Measurements from ENCODE around the gene GRM2. TPM values are rescaled to one million over a fixed set of nuclear protein-coding genes. Genes with fewer than 3 reads are reported as not detected.
A peak's percentile ranks its signal among the peaks of the same experiment; 100 is the strongest.

Gene GRM2
- total and polyA plus RNA-seq, 7 donors: under 0.01 to 1.3 (median 0.13) TPM; not detected in 3

DNA sequence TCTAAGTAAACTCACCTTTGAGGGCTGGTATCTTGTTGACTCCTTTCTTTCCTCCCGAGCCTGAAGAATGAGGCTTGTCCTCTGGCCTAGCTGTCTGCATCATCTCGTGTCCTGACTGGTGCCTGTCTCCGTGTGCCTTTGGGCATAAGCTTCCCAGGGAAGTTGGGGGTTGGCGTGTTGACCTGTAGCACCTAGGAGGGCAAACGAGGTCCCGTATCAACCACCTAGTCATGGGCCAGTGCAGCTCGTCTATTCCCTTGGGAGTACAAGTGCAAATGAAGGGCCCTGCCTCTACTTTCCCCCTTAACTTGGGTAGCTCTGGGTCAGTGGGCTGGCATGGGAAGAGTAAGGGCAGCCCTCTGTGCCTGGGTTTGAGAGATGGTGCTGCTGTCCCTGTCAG, 27.1 kb upstream of the GRM2 start:
- Histone ChIP-seq H3K9me3 (no peaks in the 10 kb centered on the region), H3K27ac (no peak overlapping the region), H3K27me3 (no peaks in the 10 kb centered on the region), H3K4me1 (peaks cover 0 to 28% (median 19%) of the 10 kb centered on the region in 4 donors), H3K36me3 (peaks cover 4 to 45% (median 11%) of the 10 kb centered on the region in 4 donors), H3K4me3 (no peak overlapping the region)
- no peak for DNase-seq
- no peak for TF ChIP-seq POLR2A (IDR thresholded peaks at IDR 0.05)
- TF ChIP-seq EP300 (IDR thresholded peaks at IDR 0.05): no peak
- TF ChIP-seq POLR2AphosphoS5 (IDR thresholded peaks at IDR 0.05): no peak
- TF ChIP-seq, protein P1, sequence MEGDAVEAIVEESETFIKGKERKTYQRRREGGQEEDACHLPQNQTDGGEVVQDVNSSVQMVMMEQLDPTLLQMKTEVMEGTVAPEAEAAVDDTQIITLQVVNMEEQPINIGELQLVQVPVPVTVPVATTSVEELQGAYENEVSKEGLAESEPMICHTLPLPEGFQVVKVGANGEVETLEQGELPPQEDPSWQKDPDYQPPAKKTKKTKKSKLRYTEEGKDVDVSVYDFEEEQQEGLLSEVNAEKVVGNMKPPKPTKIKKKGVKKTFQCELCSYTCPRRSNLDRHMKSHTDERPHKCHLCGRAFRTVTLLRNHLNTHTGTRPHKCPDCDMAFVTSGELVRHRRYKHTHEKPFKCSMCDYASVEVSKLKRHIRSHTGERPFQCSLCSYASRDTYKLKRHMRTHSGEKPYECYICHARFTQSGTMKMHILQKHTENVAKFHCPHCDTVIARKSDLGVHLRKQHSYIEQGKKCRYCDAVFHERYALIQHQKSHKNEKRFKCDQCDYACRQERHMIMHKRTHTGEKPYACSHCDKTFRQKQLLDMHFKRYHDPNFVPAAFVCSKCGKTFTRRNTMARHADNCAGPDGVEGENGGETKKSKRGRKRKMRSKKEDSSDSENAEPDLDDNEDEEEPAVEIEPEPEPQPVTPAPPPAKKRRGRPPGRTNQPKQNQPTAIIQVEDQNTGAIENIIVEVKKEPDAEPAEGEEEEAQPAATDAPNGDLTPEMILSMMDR (IDR thresholded peaks at IDR 0.05): no peak
- intact Hi-C loops (cut with DNase I): no loop called here
- 87 to 88% methylated on average over 7 of the region's 7 CpGs for WGBS, 2 donors

DNA sequence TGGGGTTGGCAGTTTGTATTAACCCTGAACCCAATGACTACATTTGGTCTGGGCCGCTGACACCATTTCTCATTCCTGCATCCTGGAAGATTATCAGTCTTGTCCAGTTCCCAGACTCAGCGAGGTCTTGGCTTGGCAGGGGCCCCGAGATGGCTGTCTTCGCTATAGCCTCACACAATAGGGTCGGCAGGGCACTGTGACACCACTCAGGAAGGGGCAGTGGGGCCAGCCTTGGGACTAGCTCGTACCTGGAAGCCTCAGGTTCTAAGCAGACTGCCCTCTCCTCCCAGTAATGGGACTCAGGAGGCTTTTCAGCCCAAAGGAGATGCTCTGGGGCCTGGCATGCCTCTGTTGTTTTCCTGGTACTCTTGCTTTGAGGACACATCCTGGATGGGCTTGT, 26.7 kb upstream of the GRM2 start:
- peaks cover 0 to 24% (median 16%) of the 10 kb centered on the region in 4 donors for H3K4me1 ChIP-seq
- H3K9me3 ChIP-seq: no peaks in the 10 kb centered on the region
- TF ChIP-seq, protein P1 (IDR thresholded peaks at IDR 0.05): no peak
- TF ChIP-seq POLR2AphosphoS5 (IDR thresholded peaks at IDR 0.05) (no peak), EP300 (IDR thresholded peaks at IDR 0.05) (no peak), POLR2A (IDR thresholded peaks at IDR 0.05) (no peak)
- 85 to 91% methylated on average over 6 of the region's 6 CpGs for WGBS, 2 donors
- no peaks in the 10 kb centered on the region for H3K27me3 ChIP-seq
- intact Hi-C loops (cut with DNase I): no loop called here
- no peak for DNase-seq
- no peak overlapping the region for H3K27ac ChIP-seq
- H3K4me3 ChIP-seq: no peak overlapping the region
- peaks cover 7 to 45% (median 13%) of the 10 kb centered on the region in 4 donors for H3K36me3 ChIP-seq

DNA sequence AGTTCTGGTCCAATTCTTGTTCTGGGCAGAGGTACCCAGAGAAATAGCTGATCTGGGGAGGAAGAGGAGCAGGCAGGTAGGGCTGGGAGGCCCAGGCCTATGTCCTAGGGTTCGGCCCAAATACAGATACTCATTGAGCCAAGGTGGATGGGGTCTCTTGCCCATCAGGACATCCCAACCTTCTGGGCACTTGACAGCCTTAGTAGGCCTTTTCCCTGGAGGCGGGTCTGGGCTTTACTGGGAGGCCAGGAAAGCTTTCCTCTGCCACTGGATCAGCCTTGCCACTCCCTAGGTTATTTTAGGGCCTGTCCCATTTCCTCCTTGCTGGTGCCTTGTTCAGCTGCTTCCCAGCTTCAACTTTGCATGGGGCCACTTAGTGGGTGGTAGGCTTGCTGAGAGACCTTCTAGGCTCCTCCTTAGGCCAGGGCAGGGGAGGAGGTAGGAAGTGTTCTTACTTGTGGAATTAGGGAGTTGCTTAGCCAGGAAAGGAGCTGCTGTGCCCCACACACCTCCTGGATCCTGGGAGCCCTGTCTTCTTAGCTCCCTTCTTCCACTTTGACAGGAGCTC, 26.1 kb upstream of the GRM2 start:
- TF ChIP-seq EP300 (IDR thresholded peaks at IDR 0.05) (no peak), POLR2A (IDR thresholded peaks at IDR 0.05) (no peak), POLR2AphosphoS5 (IDR thresholded peaks at IDR 0.05) (no peak)
- TF ChIP-seq, protein P1 (IDR thresholded peaks at IDR 0.05): no peak
- Histone ChIP-seq H3K27me3 (no peaks in the 10 kb centered on the region), H3K9me3 (no peaks in the 10 kb centered on the region), H3K36me3 (peaks cover 7 to 45% (median 15%) of the 10 kb centered on the region in 4 donors), H3K4me3 (no peak overlapping the region), H3K4me1 (peaks cover 0 to 22% (median 14%) of the 10 kb centered on the region in 4 donors), H3K27ac (no peak overlapping the region)
- 62 to 87% methylated on average over 2 of the region's 2 CpGs for WGBS, 2 donors
- intact Hi-C loops (cut with DNase I): no loop called here
- DNase-seq: no peak

DNA sequence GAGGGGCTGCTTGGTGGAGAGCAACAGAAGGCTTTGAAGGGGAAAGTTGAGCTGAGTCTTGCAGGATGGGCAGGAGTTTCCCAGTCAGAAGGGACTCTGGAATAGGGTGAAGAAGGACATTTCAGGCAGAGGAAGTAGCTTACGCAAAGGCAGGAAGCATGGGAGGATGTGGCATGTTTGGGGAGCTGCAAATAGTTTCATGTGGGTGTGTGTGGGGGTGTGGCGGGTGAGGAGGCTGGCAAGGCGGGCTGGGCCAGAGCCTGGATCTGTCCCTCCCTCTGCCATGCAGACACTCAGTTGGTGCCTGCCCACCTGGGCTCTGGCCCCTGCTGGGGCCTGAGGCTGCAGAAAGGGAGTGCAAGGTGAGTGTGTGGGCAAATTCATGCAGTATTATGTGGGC, 25.4 kb upstream of the GRM2 start:
- DNase-seq: no peak
- H3K9me3 ChIP-seq: no peaks in the 10 kb centered on the region
- peak overlapping the region in 2 of 4 donors; percentile 30 to 31 for H3K27ac ChIP-seq
- H3K4me3 ChIP-seq: no peak overlapping the region
- H3K36me3 ChIP-seq: peaks cover 7 to 45% (median 19%) of the 10 kb centered on the region in 4 donors
- 16 to 18% methylated on average over 3 of the region's 3 CpGs for WGBS, 2 donors
- H3K4me1 ChIP-seq: peaks cover 0 to 28% (median 17%) of the 10 kb centered on the region in 4 donors
- intact Hi-C loops (cut with DNase I): no loop called here
- TF ChIP-seq, protein P1 (IDR thresholded peaks at IDR 0.05): no peak
- no peak for TF ChIP-seq POLR2AphosphoS5 (IDR thresholded peaks at IDR 0.05)
- no peak for TF ChIP-seq EP300 (IDR thresholded peaks at IDR 0.05)
- no peak for TF ChIP-seq POLR2A (IDR thresholded peaks at IDR 0.05)
- H3K27me3 ChIP-seq: no peaks in the 10 kb centered on the region
